Hepatic stellate cell (primary cell): Measurements from ENCODE around the gene MTHFS.

ENCODE experiments used
- DNase-seq: peaks from one replicate; pipeline ENCODE4 v3.0.0; 2011; ENCODE audit warnings: low spot score

Gene MTHFS

DNA sequence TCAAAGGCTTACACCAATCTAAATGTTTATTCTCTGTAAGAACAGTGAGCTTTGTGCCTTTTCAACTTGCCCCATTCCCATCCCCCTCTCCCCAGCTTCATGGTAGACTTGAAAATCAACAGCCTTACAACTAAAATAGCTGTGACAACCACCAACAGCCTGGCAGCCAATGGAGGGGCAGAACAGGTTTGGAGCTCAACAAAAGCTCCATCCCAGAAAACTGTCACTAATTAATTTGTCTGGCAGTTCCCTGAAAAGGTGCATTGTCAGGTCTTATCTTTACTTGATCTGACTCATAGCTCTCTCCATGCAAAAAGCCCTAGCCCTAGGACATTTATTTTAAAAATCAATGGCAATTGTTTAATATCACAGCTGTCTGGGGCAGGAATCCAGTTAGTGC, 22.6 kb downstream of the MTHFS start:
- DNase-seq: no peak

DNA sequence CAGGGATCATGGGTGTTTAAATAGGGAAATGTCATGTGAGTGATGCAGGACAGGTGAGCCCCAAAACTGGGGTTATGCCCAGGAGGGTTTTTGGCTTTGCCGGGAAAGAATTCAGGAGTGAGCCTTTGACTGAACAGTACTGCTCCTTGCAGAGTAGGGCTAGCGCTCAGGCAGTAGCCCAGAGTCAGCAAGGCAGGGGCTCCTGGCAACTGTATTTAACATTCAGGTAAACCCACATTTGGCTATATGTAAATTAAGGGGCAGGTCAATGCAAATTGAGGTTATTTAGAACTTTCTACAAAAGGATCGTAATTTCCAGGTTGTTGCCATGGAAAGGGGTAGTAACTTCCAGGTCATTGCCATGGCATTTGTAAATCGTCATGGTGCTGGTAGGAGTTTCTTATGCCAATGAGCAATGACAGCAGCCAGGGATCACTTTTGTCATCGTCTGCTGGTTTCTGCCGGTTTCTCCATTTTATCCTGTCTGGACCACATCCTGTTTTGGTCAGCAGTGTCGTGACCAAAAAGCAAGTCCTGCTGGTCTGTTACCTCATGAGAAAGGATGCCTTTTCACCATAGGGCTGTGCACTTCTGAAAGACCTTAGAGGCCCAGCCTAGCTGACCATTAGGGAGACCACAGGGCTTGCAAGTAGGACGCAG, 24.3 kb downstream of the MTHFS start:
- DNase-seq: no peak

DNA sequence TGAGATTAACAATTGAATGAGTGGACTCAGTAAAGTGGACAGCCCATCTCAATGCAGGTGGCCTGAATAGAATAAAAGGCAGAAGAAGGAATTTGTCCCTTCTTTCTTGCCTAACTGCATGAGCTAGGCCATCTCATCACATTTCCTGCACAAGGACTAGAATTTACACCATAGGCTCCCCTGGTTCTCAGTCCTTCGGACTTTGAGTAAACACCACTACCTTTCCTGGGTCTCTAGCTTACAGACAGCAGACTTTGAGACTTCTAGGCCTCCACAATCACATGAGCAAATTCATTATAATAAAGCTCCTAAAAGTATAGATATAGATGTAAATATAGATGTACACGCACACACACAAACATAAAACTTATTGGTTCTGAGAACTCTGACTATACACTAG, 28.3 kb downstream of the MTHFS start:
- no peak for DNase-seq

DNA sequence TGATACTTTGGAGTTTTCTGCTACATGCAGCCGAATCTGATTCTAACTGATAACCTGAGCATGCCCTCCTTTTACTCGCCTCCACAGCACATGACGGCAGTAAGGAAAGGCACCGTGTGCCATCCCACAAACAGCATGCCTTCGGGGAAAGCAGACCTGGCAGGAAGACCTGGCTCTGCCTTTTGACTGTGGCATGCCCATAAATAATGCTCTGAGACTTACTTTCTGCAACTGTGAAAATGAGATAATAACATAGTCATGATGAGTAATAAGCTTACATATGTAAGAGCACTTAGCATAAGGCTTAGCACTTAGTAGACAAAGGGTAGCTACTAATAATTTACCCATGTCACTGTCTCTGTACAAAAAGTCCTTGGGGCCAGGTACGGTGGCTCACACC, 32.9 kb downstream of the MTHFS start:
- DNase-seq: no peak

DNA sequence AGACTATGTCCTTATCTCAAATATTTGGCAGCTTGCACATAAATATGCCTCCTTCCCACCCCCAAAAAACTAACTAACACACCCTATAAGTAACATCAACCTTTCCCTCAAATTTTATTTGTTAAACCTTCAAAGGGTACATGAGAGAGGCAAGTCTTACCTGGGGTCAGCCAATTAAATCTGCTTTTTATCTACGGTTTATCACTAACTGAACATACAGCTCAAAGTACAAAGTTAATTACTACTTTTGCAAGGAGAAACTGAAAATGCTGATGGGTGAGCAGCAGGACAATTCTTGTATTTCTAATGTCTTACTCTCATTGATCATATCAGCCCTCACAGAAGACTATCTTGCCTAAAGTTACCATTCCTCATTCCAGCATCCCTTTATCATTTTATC, 34.6 kb downstream of the MTHFS start:
- DNase-seq: no peak

DNA sequence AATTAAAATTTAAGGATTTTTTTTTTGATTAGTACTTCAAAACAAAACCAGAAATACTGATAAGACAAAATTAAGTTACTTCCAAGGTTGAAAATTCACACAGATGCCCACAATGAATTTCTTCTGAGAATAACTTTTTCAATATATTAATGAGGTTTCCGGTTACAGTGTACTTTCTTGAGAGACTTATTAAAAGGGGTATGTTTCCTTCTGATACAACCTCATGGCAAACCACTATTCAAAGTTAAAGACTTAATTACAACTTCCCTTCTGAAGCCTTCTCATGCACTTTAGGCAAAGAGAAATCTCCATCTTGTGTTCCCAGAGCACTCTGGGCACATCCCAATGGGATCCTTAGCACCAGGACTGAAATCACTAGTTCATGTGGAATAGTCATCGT, 36.2 kb downstream of the MTHFS start:
- DNase-seq: no peak

DNA sequence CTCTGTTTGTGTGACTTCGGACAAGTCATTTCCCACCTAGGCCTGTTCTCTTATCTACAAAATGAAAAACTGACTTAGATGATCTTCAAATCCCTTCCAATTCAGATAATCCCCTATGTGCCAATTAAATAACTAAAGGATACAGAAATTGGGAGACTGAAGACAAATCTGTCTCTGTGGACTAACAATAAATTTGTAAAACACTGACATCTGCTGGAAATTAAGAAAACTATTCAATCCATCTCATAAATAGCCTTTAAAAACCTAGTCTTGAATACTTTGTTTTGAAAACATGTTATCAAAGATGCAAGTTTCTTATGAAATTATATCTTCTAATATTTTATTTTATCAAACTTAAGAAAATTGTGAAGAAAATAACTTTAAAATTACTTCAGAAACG, 38.3 kb downstream of the MTHFS start:
- DNase-seq: no peak

DNA sequence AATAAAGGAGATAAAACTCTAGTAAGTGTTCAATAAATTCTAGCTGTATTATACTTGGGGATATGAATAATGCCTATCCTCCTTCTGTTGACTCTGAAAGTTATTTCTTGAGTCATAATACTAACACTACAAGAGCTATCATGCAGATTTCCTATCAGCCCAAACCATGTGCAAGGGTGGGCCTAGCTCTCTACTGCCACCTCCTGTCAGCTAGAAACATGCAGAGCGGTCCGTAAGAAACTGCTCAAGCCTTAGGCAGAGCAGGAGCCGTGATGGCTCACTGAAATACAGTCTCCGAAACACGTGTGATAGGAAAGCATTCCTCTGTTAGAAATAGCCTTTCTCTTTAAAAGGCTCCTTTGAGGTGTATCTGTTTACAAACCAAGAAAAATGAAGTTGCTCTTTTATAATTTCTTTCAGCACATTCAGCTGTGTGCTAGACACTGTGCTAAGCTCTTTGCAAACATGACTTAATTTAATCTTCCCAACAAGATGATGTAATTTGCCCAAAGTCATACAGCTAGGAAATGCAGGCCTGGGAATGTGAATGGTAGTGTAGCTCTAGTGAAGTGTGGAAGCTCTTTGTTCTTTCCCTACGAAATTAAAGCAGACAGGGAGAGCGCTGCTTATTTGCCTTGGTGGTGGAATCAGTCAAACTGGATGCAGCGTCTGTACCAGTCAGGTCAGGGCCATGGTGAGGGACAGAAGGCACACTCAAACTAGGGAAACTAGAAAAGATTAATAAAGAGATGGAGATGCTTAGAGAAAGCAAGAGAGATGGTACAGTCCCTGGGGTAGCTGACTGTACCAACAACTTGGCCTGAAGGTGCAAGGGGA, 43.1 kb downstream of the MTHFS start:
- DNase-seq: peak; percentile 57

DNA sequence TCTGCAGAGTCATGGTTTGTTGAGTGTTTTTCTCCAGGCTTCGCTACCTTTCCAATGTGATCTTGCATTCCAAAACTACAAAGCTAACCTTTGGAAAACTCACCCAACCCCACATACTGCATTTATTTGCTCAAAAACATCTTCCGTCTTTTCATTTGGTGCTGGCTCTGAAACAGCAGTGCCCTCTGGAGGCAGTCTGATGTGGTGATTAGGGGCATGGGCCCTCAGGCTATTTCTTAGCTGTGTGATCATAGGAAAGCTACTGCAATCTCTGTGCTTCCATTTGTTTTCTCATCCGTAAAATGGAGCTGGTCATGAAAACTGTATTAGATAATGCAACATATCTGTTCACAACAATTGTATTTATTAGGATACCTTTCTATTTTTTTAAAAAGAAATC, 47.0 kb downstream of the MTHFS start:
- peak; percentile 36 for DNase-seq

DNA sequence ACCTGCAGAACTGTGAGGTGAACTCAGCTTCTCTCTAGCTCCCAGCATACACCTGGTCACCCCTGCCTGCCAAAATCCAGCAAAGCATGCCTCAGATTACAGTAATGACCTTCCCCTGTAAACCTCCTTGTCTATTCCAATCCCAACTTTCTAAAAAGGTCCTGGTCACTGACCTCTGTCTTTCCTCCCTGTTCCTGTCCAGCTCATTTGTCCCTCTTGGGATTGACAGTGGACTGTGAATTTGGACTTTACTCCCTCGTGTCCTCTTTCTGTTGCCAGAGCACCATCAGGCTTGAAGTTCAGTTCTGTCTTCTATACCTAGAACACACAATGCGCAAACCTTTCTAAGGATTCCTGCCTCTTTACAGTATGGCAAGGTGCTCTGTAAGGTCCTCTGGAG, 50.3 kb downstream of the MTHFS start:
- DNase-seq: no peak

DNA sequence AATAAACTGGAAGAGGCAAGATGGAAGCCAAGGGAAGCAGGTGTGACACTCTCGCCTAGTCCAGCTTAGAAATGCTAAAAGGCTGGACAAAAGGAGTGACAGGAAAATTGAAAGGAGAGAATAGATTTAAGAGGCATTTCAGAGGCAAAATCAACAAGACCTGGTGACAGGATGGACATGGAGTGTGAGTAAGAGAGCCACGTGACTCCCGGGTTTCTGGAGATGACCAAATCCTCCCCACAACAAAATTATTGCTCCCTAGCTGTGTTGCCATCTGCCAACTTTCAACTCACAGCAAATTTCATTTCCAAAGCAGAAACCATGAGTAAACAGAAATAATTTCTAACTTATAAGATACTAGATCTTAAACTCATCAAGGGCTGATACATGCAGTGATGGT, 52.6 kb downstream of the MTHFS start:
- DNase-seq: no peak

DNA sequence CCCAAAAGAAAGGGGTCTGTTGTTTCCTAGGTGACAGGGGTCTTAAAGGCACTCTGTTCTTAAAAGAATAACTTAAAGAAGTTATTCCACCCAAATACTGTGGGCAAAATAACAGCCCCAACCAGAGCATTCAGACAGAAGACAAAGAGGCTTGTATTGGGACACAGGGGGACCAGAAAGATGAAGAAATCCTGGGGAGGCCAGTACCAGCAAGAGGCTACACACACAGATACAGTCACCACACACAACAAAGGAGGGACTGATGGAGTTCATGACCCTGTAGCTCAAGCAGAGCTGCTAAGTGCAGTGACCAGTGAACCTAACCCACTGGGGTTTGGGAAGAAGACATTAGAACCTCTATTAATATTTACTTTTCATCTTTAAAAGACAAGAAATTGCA, 59.0 kb downstream of the MTHFS start:
- no peak for DNase-seq

DNA sequence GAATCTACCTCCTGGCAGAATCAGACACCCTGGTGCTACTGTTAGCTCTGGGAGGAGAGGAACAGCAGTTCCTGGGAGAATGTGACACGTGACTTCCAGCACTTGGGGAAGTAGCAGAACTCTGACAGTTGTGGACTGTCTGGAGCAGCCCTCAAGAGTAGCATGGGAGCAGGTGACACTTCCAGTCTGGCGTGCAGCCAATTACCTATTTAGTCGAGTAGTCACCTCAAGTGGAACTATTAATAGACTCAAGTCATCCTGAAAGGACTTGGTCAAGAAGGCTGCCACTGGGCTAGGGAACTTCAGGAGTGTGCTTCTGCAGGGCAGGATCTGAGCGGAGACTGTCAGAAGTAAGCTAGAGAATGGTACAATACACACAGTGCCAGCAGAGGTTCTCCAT, 62.3 kb downstream of the MTHFS start:
- no peak for DNase-seq

DNA sequence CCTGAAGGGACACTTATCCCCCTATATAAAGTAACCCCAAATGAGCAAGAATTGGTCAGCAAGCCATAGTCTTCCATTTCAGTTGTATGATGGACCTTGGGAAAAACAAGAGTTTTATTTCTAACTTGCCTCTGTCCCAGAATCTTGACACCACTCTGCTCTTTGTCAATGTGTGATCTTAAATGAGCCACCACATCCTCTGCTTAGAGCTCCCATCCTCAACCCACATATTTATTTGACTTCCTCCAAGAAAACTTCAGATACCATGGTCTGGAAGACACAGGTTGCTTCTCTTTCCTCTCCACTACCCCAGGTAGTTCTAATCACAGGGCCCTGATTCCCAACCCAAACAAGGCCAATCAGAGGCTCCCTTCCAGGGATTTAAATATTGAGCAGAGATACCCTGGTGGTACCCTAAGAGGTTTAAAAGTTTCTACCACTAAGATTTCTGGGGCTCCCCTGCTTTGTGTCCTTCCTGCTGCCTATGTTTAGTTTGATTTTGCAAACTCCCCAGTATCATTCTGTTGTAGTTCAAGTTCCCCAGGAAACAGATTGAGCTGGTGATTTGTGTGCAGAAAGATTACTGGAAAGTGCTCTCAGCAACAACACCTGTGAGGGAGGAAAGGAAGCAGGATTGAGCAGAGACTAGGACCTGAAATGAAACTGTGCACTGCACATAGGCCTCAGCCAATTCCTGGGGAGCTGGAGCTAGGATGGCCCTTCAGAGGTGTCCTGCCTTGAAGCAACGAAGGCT, 64.3 kb downstream of the MTHFS start:
- no peak for DNase-seq

DNA sequence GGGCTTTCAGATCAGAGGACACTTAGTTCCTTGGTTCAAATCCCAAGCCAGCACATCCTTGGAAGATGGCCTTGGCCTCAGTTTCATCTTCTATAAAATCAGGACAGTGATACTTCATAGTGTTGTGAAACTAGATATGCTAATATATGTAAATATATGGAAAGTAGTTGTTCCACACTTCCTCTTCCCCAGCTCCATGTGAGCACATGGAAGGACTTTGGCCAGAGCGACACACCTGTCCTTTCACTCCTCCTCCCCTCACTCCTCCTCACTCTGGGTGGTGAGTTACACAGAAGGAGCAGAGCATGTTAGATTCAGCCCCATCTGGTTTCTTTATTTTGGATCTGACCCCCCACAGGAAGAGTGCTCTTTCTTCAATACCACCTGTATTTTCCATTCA, 65.2 kb downstream of the MTHFS start:
- no peak for DNase-seq

DNA sequence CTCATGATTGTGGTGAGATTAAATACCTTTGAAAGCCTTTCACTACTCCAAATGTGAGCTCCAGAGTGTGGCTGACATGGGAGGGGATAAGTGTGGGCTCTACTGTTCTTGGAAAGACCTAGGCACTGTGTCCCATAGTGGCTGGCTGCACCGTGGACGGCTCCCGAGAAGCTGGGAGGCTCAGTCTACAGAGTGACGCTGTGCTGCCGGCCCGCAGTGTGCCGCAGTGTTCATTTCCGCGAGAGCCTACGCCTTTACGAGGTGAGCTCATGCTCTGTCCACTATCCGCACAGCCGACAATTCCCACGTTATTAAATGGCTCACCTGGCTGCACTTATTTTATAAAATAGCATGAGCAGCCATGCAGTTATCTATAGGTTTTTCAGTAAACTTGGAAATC, 66.9 kb downstream of the MTHFS start:
- DNase-seq: no peak

DNA sequence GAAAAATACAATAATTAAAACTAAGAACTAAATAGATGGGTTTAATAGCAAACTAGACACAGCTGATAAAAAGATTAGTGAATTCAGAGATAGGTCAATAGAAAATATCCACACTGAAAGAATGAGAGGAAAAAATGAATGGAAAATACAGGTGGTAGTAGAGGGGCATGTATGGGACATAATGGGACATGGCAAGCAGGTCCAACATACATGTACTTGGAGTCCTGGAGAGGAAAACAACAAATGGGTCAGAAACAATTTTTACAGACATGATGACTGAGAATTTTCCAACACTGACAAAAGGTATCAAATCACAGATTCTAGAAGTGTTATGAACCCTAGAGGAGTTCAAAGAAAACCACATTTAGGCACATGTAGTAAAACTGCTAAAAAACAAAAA, 68.4 kb downstream of the MTHFS start:
- DNase-seq: no peak

DNA sequence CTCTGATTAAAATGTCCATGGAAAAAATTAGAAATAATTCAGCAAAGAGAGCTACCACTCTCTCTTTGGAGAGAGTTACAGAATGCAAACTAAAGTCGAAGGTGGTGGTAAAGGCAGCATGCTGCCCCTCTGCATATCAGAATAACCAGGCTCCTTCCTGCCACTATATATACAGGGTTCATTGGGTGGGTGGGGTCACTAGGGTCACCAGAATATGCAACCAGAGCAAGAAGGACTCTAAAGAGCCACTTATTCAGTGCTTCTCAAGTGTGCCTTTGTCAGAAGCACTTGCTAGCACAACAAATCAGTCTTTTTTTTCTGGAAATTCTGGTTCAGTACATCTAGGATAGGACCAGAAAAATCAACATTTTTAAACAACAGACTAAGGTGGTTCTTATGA, 70.0 kb downstream of the MTHFS start:
- DNase-seq: no peak

DNA sequence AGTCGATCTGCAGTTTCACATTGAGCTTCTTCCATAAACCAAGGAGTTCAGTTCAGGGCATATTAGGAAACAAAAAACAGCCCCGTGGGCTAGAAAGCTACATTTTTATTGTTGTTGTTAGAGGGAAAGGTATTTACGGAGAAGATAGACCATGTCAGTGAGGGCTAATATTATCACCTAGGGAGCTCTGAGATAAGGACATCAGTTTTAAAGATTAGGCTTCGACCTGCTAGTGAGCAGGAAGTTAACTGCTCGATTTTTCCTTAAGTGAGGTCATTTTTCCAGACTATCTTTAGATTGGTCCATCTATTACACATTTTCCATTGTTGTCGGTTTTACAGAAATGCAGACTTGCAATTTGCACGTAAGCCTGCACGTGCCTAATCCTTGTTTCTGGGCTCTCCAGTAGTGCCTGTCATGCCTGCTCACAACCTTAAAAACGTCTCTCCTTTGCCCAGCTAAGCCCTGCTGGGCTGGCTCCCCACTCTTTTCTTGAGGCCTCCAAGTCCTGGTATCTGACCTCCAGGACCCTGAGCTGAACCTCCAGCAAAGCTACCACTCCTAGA, 72.6 kb downstream of the MTHFS start:
- no peak for DNase-seq

DNA sequence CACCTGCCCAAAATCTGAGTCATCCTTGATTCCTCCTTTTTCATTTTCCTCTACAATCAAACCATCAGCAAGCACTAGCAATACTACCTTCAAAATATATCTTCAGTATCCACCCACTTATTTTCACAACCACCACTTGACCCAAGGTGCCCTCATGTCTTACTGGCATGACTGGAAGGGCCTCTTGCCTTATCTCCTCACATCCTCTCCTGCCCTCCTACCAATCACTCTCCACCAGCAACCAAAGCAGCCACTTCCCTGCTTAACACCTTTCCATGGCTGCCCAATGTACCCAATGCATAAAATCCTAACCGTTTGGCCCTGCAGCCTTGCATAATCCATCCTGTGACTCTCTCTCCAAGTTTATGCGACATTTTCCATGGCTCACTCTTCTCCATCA, 76.0 kb downstream of the MTHFS start:
- DNase-seq: no peak

DNA sequence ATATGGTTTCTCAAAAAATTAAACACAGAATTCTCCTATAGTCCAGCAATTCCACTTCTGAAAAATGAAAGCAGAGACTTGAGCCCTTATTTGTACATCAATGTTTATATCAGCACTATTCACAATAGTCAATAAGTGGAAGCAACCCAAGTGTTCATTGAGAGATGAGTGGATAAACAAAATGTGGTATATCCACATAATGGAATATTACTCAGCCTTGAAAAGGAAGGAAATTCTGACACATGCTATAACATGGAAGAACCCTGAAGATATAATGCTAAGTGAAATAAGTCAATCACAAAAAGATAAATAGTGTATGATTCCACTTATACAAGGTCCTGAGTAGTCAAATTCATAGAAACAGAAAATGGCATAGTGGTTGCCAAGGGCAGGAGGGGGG, 76.6 kb downstream of the MTHFS start:
- DNase-seq: no peak

DNA sequence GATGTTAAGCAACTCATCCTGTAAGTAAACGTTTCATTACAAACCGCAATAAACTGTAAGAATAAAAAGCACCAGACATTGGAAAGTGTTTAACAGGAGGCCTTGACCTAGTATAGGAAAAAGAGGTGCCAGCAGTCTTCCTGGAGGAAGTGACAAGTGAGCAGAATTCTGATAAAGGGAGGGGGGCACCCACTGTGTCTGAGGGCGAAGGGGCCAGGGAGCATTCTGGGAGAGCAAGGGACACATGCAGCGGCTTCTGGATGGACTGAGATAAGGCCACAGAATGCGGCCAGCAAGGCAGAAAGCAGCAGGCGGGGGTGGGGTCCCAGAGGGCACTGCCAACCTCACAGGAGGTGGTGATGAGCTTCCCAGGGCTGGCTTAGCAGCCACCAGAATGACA, 80.2 kb downstream of the MTHFS start:
- no peak for DNase-seq

DNA sequence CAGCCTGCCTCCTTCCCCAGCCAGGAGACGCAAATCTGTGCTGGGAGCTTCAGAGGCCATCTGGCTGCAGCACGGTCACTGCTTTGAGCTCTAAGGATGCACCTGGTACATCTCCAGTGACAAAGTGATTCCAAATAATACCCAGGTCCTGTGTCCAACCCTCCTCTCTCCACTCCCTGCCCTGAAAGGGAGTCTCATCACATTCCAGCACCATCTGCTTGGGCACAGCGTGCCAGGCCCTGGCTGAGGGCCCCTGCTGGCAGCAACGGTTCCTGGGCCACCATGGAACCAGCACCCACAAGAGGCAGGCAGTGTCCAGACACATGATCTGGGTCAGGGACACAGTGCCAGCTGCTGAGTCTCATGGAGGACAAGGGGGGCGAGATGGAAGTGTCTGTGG, 81.3 kb downstream of the MTHFS start:
- no peak for DNase-seq
